Measurements from ENCODE around the gene LHX4. TPM values are rescaled to one million over a fixed set of nuclear protein-coding genes. Genes with fewer than 3 reads are reported as not detected.
A peak's percentile ranks its signal among the peaks of the same experiment; 100 is the strongest.

LHX4 gene
- total RNA-seq, 1 experiment from 2014 or later: 4.2 TPM

GRCh38 chr1:180210008-180210620 is 19.9 kb upstream of the LHX4 start:
- H3K27ac ChIP-seq: peak overlapping the region; percentile 77
- H3K36me3 ChIP-seq: no peaks in the 10 kb centered on the region
- no peak overlapping the region for H3K4me3 ChIP-seq
- H3K9me3 ChIP-seq (replicated peaks): no peaks in the 10 kb centered on the region
- no peaks in the 10 kb centered on the region for H3K27me3 ChIP-seq
- peak; percentile 84 to 89 for DNase-seq
- H3K4me1 ChIP-seq: peaks cover 21% of the 10 kb centered on the region

DNA sequence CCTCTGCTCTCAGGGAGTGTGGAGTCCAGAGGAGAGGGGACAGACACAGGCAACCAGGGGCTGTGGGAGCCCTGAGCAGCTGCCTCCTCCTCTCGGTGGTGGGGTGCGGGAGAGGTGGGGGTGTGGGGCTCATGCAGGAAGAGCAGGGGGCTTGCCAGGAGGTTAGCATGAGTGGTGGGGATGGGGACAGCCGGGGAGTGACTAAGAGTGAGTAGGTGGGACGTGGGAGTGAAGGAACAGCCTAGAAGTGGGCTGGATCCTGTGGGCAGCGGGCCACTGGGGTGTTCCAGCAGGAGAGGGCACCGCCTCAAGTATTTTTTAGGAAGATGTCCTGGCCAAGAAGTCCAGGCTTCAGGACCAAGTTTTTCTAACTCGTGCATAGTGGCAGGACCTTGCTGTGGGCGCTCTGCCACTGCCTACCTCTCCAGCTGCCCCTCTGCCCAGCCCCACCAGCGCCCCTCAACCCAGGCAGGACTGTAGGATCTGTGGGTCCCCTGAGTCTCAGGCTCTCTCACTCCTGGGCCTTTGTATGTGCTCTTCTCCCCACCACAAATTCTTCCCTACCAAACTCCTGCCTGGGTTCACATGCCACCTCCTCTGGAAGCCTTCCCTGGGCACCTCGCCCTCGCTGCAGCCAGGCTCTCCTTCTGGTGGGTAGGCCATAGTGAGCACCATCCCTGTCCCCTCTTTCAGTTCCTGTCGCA is 18.8 kb upstream of the LHX4 start:
- Histone ChIP-seq H3K4me1 (peaks cover 21% of the 10 kb centered on the region), H3K27ac (peak overlapping the region; percentile 77), H3K27me3 (no peaks in the 10 kb centered on the region), H3K4me3 (no peak overlapping the region), H3K36me3 (no peaks in the 10 kb centered on the region), H3K9me3 (replicated peaks) (no peaks in the 10 kb centered on the region)
- DNase-seq: no peak

DNA sequence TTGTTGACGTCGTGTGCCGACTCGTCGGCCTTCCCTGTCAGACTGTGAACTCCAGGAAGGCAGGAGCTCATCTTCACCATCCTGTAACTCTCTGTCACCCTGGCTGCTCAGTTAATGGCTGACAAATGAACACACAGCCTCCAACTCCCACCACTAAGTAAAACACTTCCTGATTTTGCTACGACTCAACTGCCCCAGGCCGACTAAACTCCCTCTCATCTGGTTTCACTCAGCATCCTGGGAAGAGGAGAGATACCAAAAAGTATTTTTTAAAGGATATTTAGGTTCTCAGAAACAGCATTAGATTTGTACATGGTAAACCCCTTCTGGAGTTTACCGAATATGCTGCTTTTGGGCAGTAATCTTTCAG is 18.2 kb upstream of the LHX4 start:
- Histone ChIP-seq H3K4me1 (peaks cover 21% of the 10 kb centered on the region), H3K4me3 (no peak overlapping the region), H3K27me3 (no peaks in the 10 kb centered on the region), H3K36me3 (no peaks in the 10 kb centered on the region), H3K9me3 (replicated peaks) (no peaks in the 10 kb centered on the region), H3K27ac (peak overlapping the region; percentile 77; the same call in 1 of the 2 replicates)
- no peak for DNase-seq

DNA sequence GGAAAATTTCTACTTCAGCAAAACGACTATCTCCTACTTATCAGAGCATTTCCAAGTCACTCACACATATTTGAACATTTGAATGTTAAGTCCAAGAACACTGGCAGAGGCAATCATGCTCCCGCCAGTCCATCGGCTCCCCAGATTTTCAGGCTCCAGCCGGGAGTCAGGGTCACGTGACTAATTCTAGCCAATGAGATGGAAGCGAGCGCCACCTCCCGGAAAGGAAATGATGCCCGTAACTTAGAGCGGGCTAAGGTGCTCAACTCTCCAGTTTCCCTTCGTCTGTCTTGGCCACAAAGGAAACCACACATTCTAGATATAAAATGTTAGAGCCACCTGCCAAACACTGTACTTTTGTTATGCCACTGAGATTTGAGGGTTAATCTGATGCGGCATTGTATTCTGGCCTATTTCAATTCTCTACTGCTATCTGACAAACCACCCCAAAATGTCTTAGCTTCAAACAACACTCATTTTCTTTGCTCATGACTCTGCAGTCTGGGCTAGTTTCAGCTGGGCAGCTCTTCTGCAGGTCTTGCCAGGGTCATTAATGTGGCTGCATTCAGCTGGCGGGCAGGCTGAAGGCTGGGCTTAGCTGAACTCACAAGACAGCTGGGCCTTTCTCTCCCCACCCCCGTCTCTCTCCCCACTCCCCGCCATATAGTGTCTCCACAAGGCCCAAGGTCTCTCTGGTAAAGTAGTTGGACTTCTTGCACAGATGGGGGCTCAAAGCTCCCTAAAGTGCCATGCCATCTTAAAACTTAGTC is 16.5 kb upstream of the LHX4 start:
- no peak for DNase-seq
- H3K9me3 ChIP-seq (replicated peaks): no peaks in the 10 kb centered on the region
- H3K4me3 ChIP-seq: no peak overlapping the region

DNA sequence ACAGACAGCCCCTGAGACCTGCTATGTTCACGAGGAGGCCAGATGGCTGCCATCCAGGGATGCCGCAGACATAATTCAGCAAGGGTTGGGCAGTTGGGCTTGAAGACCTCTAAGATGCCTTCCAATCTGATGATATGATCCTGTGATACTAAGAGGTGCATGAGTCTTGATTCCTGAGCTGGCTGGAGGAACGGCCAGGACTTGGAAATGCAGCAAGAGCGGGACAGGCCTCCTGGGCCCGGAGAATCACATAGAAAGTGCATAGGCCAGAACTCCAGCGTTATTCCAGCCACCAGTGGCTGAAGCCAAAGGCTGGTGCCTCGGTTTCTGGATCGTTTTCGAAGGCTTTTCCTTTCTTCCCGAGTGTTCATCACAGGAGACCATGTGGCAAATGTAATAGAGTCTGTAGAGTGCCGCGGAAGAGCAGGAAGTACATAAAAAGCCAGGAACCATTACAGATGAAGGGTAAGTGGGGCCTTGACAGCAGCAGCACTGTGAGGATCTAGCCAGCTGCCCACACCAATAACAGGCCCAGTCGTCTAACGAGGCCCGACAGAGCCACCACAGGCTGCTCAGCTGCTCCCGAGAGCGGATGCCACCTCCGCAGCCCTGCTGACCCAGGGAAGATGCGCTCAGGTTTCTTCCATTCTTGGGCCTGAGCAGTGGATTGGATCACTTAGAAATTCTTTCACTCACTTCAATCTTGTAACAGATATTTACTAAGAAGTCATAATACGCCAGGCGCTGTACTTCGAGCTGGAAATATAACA is 14.0 kb upstream of the LHX4 start:
- Histone ChIP-seq H3K4me1 (peaks cover 5% of the 10 kb centered on the region; the same call in 1 of the 2 replicates), H3K27ac (no peak overlapping the region), H3K36me3 (no peaks in the 10 kb centered on the region), H3K27me3 (no peaks in the 10 kb centered on the region), H3K4me3 (no peak overlapping the region), H3K9me3 (replicated peaks) (no peaks in the 10 kb centered on the region)
- no peak for DNase-seq

More for the DNA sequence above, 16.5 kb upstream of the LHX4 start:
- H3K36me3 ChIP-seq: no peaks in the 10 kb centered on the region
- H3K27ac ChIP-seq: no peak overlapping the region
- H3K4me1 ChIP-seq: peaks cover 21% of the 10 kb centered on the region
- H3K27me3 ChIP-seq: no peaks in the 10 kb centered on the region

GRCh38 chr1:180217006-180217405 is 13.1 kb upstream of the LHX4 start:
- Histone ChIP-seq H3K9me3 (replicated peaks) (no peaks in the 10 kb centered on the region), H3K27ac (no peak overlapping the region), H3K4me1 (no peaks in the 10 kb centered on the region; the same call in 1 of the 2 replicates), H3K27me3 (no peaks in the 10 kb centered on the region), H3K36me3 (no peaks in the 10 kb centered on the region), H3K4me3 (no peak overlapping the region)
- no peak for DNase-seq

DNA sequence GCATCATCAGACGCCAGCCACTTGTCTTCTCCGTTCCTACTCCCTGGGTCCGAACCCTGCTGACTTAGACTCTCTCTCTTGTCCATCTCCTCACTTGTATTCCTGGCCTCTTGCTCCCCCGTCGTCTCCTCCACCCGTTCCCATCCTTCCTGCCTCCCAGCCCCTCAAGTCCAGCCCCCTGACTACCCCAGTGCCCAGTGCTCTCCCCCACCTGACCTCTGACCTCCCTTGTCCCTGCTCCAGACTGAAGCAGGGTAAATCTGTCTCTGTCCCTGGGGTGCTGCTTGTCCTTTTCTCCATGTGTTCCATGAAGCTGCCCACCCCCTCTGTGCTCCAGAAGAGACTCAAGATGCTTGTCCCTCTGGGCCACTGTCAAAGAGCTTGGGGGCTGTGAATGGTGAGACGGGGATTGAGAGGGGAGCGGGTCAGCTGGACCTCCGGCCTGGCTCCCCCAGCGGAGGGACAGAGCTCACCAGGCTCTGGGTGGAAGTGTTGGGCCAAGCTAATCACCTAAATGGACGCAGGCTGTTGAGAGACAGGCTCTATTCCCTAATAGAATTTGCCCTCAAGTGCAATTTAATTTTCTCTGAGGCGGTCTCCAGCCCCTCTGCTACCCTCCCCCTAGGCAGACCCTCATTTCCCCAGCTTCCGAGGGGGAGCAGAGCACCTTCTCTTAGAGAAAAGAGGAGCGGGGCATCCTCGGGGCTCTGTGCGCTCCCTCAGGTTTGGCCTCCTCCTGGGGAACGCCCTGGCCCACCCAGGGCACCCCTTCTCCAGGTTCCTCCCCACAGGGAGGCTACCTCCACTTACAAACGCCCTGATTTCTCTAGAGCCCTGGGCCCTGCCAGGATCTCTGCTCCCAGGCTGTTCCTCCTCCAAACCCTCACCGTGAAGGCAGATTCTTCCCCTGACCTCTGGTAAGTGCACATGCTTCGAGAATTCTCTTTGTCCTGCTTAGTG is 11.0 kb upstream of the LHX4 start:
- no peaks in the 10 kb centered on the region for H3K4me1 ChIP-seq

DNA sequence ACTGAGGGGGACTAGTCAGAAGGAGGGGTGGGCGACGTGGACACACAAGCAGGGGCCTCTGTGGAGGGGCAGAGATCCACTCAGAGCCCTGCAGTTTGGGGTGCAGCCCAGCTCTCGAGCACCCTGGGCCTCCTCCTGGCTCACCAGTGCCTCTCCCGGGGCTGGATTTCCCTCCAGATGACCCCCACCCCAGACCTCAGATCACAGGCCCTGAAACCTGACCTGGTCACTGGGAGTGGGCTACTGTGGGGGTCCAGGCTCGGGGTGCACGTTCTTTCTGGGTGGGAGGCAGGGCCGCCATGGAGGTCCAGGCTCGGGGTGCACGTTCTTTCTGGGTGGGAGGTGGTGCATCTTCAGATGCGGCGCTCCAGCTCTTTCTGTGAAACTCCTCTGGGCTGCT is 10.3 kb upstream of the LHX4 start:
- H3K4me1 ChIP-seq: no peaks in the 10 kb centered on the region
- H3K27me3 ChIP-seq: no peaks in the 10 kb centered on the region
- DNase-seq: no peak
- no peak overlapping the region for H3K4me3 ChIP-seq
- no peak overlapping the region for H3K27ac ChIP-seq
- no peaks in the 10 kb centered on the region for H3K36me3 ChIP-seq
- H3K9me3 ChIP-seq (replicated peaks): no peaks in the 10 kb centered on the region

More for the DNA sequence above, 11.0 kb upstream of the LHX4 start:
- Histone ChIP-seq H3K36me3 (no peaks in the 10 kb centered on the region), H3K27ac (no peak overlapping the region), H3K27me3 (no peaks in the 10 kb centered on the region), H3K4me3 (no peak overlapping the region), H3K9me3 (replicated peaks) (no peaks in the 10 kb centered on the region)
- no peak for DNase-seq

- Histone ChIP-seq H3K36me3 (no peaks in the 10 kb centered on the region), H3K4me1 (no peaks in the 10 kb centered on the region), H3K27me3 (no peaks in the 10 kb centered on the region), H3K9me3 (replicated peaks) (no peaks in the 10 kb centered on the region), H3K4me3 (no peak overlapping the region), H3K27ac (no peak overlapping the region)
- peak; percentile 35 to 41 for DNase-seq
Measured at GRCh38 chr1:180221462-180221861, 8.6 kb upstream of the LHX4 start.

- Histone ChIP-seq H3K4me1 (no peaks in the 10 kb centered on the region), H3K4me3 (no peak overlapping the region), H3K27ac (no peak overlapping the region), H3K9me3 (replicated peaks) (no peaks in the 10 kb centered on the region), H3K36me3 (no peaks in the 10 kb centered on the region), H3K27me3 (peaks cover 4% of the 10 kb centered on the region; the same call in 1 of the 2 replicates)
- no peak for DNase-seq
Measured at GRCh38 chr1:180224902-180225301, 5.2 kb upstream of the LHX4 start.

- H3K4me1 ChIP-seq: no peaks in the 10 kb centered on the region
- DNase-seq: no peak
- H3K27ac ChIP-seq: no peak overlapping the region
- peaks cover 4% of the 10 kb centered on the region; the same call in 1 of the 2 replicates for H3K27me3 ChIP-seq
- no peaks in the 10 kb centered on the region for H3K36me3 ChIP-seq
- no peak overlapping the region for H3K4me3 ChIP-seq
- no peaks in the 10 kb centered on the region for H3K9me3 ChIP-seq (replicated peaks)
Measured at GRCh38 chr1:180225403-180225802, 4.7 kb upstream of the LHX4 start.

- no peaks in the 10 kb centered on the region for H3K9me3 ChIP-seq (replicated peaks)
- no peak overlapping the region for H3K4me3 ChIP-seq
- no peak for DNase-seq
- H3K36me3 ChIP-seq: no peaks in the 10 kb centered on the region
- no peaks in the 10 kb centered on the region for H3K4me1 ChIP-seq
- no peak overlapping the region for H3K27ac ChIP-seq
- peaks cover 4% of the 10 kb centered on the region; the same call in 1 of the 2 replicates for H3K27me3 ChIP-seq
Measured at GRCh38 chr1:180227861-180228647, 2.0 kb upstream of the LHX4 start.
